C4-2B (cell line): ENCODE measurements around the gene QRFP.

Source experiments
- H3K27ac ChIP-seq: fragments of 450-650 bp; 2 replicates; pipeline ENCODE4 v1.5.1; 2017
- CTCF ChIP-seq: fragments of 450-650 bp; conservative IDR thresholded peaks from 2 replicates; pipeline ENCODE4 v1.5.1; 2017; ENCODE audit warnings: mild to moderate bottlenecking
- ZFX ChIP-seq: fragments of 450-650 bp; IDR thresholded peaks from 2 replicates; pipeline ENCODE4 v1.6.1; 2017

The QRFP gene

GRCh38 chr9:130872508-130872907 is 24.1 kb downstream of the QRFP start:
- no peak for TF ChIP-seq ZFX
- no peak for TF ChIP-seq CTCF
- peak overlapping the region; percentile 90 for H3K27ac ChIP-seq

GRCh38 chr9:130872093-130872492 is 24.5 kb downstream of the QRFP start:
- no peak for TF ChIP-seq ZFX
- TF ChIP-seq CTCF = no peak
- peak overlapping the region; percentile 90 for H3K27ac ChIP-seq

- TF ChIP-seq ZFX (no peak), CTCF (no peak)
- H3K27ac ChIP-seq = peak overlapping the region; percentile 90
Observed at GRCh38 chr9:130871395-130872062, 25.1 kb downstream of the QRFP start.

GRCh38 chr9:130870491-130871381 is 25.9 kb downstream of the QRFP start:
- no peak for TF ChIP-seq ZFX
- TF ChIP-seq CTCF = no peak
- H3K27ac ChIP-seq = no peak overlapping the region

- TF ChIP-seq CTCF (no peak), ZFX (no peak)
- no peak overlapping the region for H3K27ac ChIP-seq
Observed at GRCh38 chr9:130869250-130869649, 27.4 kb downstream of the QRFP start.

GRCh38 chr9:130868230-130868629 is 28.4 kb downstream of the QRFP start:
- no peak for TF ChIP-seq ZFX
- no peak for TF ChIP-seq CTCF

GRCh38 chr9:130867556-130867955 is 29.1 kb downstream of the QRFP start:
- no peak overlapping the region for H3K27ac ChIP-seq
- no peak for TF ChIP-seq CTCF
- no peak for TF ChIP-seq ZFX

More at GRCh38 chr9:130868230-130868629, 28.4 kb downstream of the QRFP start:
- H3K27ac ChIP-seq = no peak overlapping the region
